NCI-H1105 (cell line): ENCODE data around the gene FOXA3.
"Not testable (repeated sequence)": the region's sequence is repeated elsewhere in the genome, so short reads cannot be mapped to it uniquely, and the experiment has no call there.

Source experiments
- DNase-seq: peaks from one replicate; lab custom pipeline; 2025; lab: John Stamatoyannopoulos, UW

Gene FOXA3

DNA sequence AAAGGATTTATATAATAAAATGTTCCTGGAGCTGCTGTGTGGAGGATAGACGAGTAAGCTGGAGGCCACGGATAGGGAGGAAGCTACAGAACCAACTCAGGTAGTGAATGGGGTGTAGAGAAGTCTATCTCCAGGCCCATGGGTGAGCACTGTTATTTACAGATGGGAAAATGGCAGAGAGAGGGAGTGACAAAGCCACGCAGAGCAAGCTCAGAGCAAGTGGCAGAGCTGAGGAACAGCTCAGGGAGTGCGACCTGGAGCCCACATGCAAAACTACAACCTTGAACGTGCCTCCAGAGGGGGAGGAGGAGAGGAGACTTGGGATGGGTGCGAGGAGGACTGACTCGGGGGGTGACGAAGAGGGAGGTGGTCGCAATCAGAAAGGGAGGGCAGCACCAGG is 35.6 kb upstream of the FOXA3 start:
- DNase-seq = no peak

DNA sequence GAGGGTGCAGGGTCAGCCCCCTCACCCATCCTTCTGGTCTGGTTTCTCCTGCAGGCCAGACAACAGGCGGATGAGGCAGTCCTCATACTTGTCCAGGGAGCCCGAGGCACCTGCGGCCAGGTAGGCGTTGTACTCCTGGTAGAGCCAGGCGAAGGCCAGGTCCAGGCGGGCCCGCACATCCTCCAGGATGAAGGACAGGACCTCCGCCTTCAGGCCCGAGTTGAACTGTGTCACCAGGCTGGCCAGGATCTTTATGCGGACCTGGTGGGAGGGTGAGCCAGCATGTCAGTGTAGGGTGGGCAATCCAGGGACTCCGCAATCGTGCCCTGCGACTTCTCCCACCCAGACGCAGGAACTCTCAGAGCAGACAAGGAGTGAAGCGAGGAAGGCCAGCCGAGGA is 35.2 kb upstream of the FOXA3 start:
- DNase-seq = no peak

DNA sequence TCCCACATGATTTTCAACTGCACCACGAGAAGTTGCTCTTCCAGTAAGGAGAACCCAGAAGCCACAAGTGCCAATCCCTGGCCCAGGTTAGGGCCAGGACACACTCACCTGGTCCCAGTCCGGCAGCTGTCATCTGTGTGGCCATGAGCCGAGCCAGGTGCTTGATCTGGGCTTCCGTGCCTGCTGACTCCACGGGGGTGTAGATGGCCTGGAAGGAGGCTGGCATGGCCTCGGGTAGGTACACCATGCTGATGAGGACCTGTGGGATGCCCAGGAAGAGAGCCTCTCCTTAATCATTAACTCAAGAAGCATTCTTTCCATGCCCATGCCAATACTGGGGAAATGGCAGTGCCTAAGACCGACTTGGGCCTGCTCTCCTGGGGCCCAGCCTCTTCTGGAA is 29.2 kb upstream of the FOXA3 start:
- no peak for DNase-seq

DNA sequence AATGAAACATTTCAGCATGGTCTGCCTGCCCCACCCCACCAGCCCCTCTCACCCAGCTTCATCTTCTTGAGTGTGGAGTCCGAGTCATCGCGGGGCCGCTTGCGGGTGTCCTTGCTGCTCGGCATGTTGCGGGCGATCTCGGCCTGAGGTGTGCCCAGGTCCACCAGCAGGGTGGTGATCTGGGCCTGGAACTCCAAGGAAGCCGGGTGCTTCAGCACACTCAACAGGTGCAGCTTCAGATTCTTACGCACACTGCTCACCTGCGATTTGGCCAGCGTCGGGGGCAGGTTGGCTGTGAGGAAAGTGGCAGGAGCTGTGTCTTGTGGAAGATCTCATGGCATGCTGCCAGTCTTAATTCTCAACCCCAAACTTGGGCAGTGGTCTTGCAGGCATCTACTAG is 21.9 kb upstream of the FOXA3 start:
- DNase-seq = no peak

DNA sequence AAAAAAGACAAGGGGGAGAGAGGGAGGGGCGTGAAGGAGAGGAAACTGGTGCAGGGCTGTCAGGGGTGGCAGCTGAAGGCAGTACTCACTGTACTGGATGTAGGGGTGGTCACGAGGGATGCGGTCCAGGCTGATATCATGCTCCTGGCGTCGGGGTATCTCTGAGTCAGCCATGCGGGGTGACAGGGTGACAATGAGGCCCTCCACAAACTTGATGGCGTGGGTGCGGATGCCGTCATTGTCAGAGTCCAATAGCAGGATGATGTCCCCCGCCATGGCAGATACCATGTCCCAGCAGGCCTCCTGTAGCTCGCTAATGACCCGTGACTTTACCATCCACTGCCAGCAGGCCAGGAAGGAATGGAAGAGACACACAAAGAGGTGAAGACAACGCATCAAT is 16.5 kb upstream of the FOXA3 start:
- no peak for DNase-seq

- DNase-seq = no peak
Measured at GRCh38 chr19:45848922-45849321, 15.2 kb upstream of the FOXA3 start.

DNA sequence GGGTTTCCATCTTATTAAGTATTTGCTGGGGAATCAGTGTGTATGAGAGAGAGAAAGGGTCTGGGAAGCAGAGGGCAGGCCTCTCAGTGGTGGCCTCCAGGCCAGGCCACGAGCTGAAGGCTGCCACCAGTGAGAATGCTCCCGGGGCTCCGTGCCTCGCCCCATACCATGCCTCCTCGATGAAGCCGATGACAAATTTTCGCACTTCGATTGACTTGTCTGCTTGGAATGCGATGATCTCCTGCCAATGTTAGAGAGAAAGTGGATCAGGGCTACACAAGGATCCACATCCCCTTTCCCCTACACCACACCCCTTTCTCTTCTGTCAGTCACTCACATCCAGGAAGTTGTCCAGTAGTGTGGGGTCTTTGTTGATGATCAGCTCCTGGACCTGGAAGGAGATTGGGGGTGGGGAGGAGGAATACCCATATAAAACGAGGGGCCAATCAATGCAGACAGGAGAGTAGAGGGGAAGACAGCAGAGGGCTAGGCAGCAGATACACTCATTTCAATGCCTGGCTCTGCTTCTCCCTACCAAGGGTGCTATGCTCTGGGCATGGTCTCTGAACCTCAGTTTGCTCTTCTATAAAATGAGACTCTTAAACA is 11.9 kb upstream of the FOXA3 start:
- no peak for DNase-seq

DNA sequence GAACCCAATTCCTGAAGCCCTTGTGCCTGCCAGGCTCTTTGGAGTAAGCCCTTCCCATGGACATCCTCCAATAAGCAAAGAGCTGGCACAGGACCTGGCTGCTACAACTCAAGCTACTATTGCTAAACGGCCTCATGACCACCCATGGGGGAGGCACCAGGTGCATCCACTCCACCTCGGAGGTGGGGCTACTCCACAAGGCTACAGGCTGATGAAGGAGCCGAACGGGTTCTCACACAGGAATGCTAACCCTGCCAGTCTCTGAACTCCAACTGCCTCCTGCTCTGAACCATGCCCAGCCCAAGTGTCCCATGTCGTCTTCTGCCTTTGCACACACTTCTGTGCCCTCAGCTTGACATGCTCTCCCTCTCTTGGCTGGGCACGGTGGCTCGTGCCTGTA is 11.1 kb upstream of the FOXA3 start:
- no peak for DNase-seq

GRCh38 chr19:45854167-45854778 is 9.9 kb upstream of the FOXA3 start:
- no peak for DNase-seq

DNA sequence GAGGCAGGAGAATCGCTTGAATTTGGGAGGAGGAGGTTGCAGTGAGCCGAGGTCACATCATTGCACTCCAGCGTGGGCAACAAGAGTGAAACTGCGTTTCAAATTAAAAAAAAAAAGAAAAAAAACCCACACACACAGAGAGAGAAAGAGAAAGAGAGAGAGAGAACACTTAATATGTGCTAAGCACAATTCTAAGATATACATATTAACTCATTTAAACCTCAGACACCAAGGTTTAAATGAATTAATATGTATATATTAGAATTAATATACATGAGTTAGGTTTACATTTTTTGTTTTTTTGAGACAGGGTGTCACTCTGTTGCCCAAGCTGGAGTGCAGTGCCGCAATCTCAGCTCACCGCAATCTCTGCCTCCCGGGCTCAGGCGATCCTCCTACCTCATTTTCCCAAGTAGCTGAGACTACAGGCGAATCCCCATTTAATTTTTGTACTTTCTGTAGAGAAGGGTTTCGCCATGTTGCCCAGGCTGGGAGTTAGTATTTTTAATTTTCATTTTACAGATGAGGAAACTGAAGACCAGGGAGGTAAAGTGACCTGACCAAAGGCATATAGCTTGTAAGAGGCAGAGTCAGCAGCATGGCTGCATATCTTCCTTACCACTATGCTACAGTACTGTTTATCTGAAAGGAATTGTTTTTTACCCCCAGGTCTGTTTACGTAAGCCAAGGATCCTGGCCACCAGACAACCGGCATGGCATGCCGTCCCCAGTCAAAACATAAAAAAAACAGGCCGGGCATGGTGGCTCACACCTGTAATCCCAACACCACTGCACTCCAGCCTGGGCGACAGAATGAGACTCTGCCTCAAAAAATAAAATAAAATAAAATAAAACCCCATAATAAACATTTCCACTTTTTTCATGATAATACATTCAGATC is 3.5 kb upstream of the FOXA3 start:
- DNase-seq = no peak

DNA sequence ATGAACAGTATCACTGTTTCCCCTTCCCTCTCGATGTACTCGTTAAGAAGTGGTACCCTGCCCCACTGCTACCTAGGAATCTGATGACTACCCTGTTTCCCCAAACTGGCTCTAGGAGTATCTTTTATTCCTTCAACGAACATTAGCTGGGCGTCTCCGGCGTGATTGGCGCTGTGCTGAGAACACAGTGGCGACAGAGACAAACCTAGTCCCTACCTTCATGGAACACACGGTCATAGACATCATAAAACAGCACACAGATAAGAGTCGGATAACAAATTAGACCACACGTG is 1.9 kb upstream of the FOXA3 start:
- DNase-seq = no peak

DNA sequence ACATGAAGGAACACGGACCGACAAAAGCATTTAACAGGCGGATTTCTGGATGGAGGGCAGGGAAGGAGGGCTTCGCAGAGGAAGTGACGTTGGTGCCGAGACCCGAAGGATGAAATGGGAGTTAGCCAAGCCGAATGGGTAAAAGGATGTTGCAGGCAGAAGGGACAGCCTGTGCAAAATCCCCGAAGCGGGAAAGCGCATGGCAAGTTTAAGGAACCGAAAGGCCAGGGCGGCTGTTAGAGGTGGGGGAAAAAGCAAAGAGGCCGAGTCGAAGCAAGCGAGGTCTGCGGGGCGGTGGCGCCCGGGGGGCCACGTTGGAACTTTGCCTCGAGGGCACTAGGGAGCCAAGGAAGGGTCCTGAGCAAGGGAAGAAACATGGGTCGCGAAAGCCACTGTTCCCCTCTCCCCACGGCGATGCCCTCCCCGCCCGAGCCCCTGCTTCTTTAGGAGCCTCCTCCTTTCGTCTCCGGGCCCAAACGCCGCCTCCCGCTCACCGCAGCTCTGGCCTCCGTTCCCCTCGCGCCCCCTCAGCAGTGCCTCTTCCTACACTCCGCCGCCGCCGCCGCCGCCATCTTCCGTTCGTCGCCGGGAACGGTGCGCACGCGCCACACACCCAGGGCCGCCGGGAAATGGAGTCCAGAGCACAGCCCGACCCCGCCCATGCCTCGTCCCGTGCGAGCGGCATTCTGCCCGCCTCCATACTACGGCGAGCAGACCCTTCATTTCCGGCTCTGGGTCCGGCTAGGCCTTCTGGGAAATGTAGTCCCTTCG is 1.4 kb upstream of the FOXA3 start, which contains the start of gene SYMPK:
Gene SYMPK, minus strand, starts transcription at position 584 of the 771 bp plus-strand sequence. CDS start 8,652 bp downstream, outside the sequence.
- peak; percentile 99 for DNase-seq

- no peak for DNase-seq
Measured at GRCh38 chr19:45863335-45863839, 739 bp upstream of the FOXA3 start.

GRCh38 chr19:45864629-45865082 is 530 bp downstream of the FOXA3 start:
- no peak for DNase-seq

- DNase-seq = no peak
Measured at GRCh38 chr19:45865269-45865948, 1.3 kb downstream of the FOXA3 start.

DNA sequence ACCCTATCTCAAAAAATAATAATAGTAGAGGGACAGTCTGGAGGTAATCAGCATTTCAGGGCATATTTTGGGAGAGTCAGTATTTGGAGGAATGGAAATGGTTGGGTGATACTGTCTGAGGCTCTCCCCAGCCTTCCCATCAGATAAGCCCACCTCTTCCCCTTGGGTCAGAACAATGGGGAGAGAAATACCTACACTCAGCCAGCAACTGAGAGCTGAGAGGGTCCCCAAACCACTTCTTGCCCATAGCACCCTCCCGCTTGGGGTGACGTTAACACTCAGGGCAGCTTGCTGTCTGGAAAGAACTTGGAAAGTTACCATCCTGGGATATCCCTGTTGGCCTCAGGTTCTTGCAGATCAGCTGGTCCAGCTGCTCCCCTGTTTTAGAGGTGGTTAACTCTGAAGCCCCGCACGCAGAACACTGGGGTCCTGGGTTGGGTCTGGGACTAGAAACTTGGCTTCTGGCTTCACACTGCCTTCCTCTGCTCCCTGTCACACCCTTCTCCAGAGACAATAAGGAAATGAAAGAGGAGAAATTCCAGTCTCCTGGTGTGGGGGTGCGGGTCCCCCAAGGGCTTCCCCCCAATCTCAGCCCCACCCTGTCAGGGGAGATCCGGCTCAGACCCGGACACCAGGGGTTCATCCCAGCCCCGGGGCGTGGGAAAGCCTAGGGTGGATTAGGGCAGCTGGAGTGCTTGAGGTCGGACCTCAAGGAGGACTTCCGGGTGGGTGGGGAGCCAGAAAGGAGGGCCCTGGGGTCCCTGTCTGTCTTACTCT is 2.5 kb downstream of the FOXA3 start:
- no peak for DNase-seq

GRCh38 chr19:45867241-45867640 is 3.1 kb downstream of the FOXA3 start:
- not testable (repeated sequence) for DNase-seq

DNA sequence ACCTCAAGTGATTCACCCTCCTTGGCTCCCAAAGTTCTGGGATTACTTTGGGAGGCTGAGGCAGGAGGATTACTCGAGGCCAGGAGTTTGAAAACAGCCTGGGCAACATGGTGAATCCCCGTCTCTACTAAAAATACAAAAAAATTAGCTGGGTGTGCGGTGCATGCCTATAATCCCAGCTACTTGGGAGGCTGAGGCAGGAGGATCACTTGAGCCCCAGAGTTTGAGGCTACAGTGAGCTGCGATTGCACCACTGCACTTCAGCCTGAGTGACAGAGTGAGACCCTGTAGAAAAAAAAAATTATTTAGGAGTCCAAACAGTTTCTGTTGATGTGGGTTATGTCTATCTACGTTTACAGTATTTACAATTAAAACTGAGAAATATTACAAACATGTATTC is 6.7 kb downstream of the FOXA3 start:
- no peak for DNase-seq

DNA sequence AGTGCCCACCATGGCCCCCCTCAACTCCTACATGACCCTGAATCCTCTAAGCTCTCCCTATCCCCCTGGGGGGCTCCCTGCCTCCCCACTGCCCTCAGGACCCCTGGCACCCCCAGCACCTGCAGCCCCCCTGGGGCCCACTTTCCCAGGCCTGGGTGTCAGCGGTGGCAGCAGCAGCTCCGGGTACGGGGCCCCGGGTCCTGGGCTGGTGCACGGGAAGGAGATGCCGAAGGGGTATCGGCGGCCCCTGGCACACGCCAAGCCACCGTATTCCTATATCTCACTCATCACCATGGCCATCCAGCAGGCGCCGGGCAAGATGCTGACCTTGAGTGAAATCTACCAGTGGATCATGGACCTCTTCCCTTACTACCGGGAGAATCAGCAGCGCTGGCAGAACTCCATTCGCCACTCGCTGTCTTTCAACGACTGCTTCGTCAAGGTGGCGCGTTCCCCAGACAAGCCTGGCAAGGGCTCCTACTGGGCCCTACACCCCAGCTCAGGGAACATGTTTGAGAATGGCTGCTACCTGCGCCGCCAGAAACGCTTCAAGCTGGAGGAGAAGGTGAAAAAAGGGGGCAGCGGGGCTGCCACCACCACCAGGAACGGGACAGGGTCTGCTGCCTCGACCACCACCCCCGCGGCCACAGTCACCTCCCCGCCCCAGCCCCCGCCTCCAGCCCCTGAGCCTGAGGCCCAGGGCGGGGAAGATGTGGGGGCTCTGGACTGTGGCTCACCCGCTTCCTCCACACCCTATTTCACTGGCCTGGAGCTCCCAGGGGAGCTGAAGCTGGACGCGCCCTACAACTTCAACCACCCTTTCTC is 8.2 kb downstream of the FOXA3 start:
- DNase-seq = no peak

- DNase-seq = no peak
Measured at GRCh38 chr19:45873219-45873772, 9.2 kb downstream of the FOXA3 start.
